MCF 10A (cell line): Measurements from ENCODE around the gene GRIK5. TPM values are rescaled to one million over a fixed set of nuclear protein-coding genes. Genes with fewer than 3 reads are reported as not detected.

Experiments
- BruUV-seq: library from RNA; stranded (reverse); fragments of 400-500 nt; replicated peaks from 2 replicates; lab custom pipeline; 2021; lab: Mats Ljungman, UMichigan
- CTCF ChIA-PET: fragments of 300-600 bp; sonication (Branson Sonifier 250); formaldehyde crosslinking; extraction: SDS; loops from one replicate; lab custom pipeline; 2021; ENCODE audit warnings: antibody characterized with exemption, inconsistent platforms; lab: Yijun Ruan, JAX
- POLR2A ChIA-PET: fragments of 300-600, 350-650 bp; sonication (Branson Sonifier 250); formaldehyde crosslinking; extraction: SDS; loops from one replicate; lab custom pipeline; 2020; ENCODE audit warnings: antibody characterized with exemption, inconsistent platforms; lab: Yijun Ruan, JAX
- DNase-seq: peaks from one replicate; pipeline ENCODE4 v3.0.0-alpha.2; 2018; ENCODE audit not compliant: unreplicated experiment
- H3K27ac Mint-ChIP-seq: one replicate; pipeline ENCODE4 v1.8.0; 2022; ENCODE audit warnings: mild to moderate bottlenecking, low read depth, mixed read lengths; ENCODE audit not compliant: unreplicated experiment
- H3K27me3 Mint-ChIP-seq: one replicate; pipeline ENCODE4 v1.8.0; 2022; ENCODE audit warnings: mixed read lengths; ENCODE audit not compliant: insufficient read depth, unreplicated experiment
- H3K36me3 Mint-ChIP-seq: one replicate; pipeline ENCODE4 v1.8.0; 2022; ENCODE audit warnings: mild to moderate bottlenecking, moderate library complexity, mixed read lengths; ENCODE audit not compliant: insufficient read depth, unreplicated experiment
- H3K4me1 Mint-ChIP-seq: one replicate; pipeline ENCODE4 v1.8.0; 2022; ENCODE audit warnings: mixed read lengths; ENCODE audit not compliant: insufficient read depth, unreplicated experiment
- H3K4me3 Mint-ChIP-seq: one replicate; pipeline ENCODE4 v1.8.0; 2022; ENCODE audit warnings: mild to moderate bottlenecking, moderate library complexity, mixed read lengths; ENCODE audit not compliant: unreplicated experiment
- H3K9me3 Mint-ChIP-seq: one replicate; pipeline ENCODE4 v1.8.0; 2022; ENCODE audit warnings: mixed read lengths; ENCODE audit not compliant: unreplicated experiment
- intact Hi-C: fragments of 100-400 bp; cut with micrococcal nuclease; formaldehyde crosslinking; loops from 2 replicates; pipeline ENCODE4 v1.14.1; 2022
- total RNA-seq: library from RNA; stranded (reverse); gene quantifications from 2 replicates; pipeline ENCODE4 v1.2.3, GENCODE V29; 2022
- TF ChIP-seq, protein P1 (sequence below): fragments of 200-600 bp; IDR thresholded peaks from one replicate; pipeline ENCODE4 v1.8.0; 2022; ENCODE audit warnings: antibody characterized with exemption, mild to moderate bottlenecking; ENCODE audit not compliant: unreplicated experiment

Gene GRIK5
- total RNA-seq, 1 experiment from 2014 or later, result 1.8 TPM

DNA sequence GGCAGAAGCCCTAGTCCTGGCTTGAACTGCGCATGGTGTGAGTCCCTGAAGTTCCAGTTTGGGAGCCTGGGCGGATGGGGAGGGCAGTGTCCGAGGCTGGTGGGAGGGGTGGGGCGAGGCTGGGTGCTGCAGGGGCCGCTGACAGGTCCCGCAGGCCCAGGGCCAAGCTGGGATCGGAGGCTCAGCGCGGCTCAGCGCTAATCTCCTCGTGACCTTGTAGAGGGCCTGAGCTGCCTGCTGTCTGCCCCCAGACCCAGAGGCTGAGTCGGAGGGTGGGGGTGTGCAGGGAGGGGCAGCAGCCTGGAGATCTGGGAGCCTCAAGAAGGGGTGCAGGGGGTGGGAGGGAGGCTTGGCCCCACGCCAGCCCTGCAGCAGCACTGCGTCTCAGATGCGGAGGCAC, 79.0 kb downstream of the GRIK5 start:
- H3K36me3 Mint-ChIP-seq, result no peaks in the 10 kb centered on the region
- no peak overlapping the region for H3K27ac Mint-ChIP-seq
- H3K27me3 Mint-ChIP-seq, result peaks cover 36% of the 10 kb centered on the region
- TF ChIP-seq, protein P1, sequence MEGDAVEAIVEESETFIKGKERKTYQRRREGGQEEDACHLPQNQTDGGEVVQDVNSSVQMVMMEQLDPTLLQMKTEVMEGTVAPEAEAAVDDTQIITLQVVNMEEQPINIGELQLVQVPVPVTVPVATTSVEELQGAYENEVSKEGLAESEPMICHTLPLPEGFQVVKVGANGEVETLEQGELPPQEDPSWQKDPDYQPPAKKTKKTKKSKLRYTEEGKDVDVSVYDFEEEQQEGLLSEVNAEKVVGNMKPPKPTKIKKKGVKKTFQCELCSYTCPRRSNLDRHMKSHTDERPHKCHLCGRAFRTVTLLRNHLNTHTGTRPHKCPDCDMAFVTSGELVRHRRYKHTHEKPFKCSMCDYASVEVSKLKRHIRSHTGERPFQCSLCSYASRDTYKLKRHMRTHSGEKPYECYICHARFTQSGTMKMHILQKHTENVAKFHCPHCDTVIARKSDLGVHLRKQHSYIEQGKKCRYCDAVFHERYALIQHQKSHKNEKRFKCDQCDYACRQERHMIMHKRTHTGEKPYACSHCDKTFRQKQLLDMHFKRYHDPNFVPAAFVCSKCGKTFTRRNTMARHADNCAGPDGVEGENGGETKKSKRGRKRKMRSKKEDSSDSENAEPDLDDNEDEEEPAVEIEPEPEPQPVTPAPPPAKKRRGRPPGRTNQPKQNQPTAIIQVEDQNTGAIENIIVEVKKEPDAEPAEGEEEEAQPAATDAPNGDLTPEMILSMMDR, result no peak
- ChIA-PET CTCF (no interaction called here), POLR2A (interaction anchor here (0.6 kb wide), 1 partner anchor 9 kb away, joined by 3 read pairs; no protein-coding TSS in a partner anchor)
- no TSS peak for BruUV-seq
- H3K4me1 Mint-ChIP-seq, result no peaks in the 10 kb centered on the region
- H3K9me3 Mint-ChIP-seq, result no peaks in the 10 kb centered on the region
- intact Hi-C loops, result no loop called here
- H3K4me3 Mint-ChIP-seq, result no peak overlapping the region
- DNase-seq, result no peak

DNA sequence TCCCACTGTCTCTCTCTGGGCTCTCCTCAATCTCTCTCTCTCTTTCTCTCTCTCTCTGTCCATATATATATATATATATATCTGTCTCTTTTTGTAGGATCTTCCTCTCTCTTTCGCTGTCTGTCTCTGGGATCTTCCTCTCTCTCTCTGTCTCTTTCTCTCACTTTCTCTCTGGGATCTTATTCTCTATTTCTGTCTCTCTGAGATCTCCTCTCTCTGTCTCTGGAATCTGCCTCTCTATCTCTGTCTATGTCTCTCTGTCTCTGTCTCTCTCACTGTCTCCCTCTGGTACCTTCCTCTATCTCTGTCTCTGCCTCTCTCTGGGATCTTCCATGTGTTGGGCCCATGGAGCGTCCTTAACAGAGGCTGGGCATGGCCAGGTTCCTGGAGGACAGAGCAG, 79.4 kb downstream of the GRIK5 start:
- Mint-ChIP-seq H3K27me3 (peaks cover 32% of the 10 kb centered on the region), H3K27ac (no peak overlapping the region), H3K36me3 (no peaks in the 10 kb centered on the region), H3K9me3 (no peaks in the 10 kb centered on the region), H3K4me3 (no peak overlapping the region), H3K4me1 (no peaks in the 10 kb centered on the region)
- DNase-seq, result no peak
- ChIA-PET CTCF (no interaction called here), POLR2A (no interaction called here)
- TF ChIP-seq, protein P1, result no peak
- no TSS peak for BruUV-seq
- intact Hi-C loops, result no loop called here

DNA sequence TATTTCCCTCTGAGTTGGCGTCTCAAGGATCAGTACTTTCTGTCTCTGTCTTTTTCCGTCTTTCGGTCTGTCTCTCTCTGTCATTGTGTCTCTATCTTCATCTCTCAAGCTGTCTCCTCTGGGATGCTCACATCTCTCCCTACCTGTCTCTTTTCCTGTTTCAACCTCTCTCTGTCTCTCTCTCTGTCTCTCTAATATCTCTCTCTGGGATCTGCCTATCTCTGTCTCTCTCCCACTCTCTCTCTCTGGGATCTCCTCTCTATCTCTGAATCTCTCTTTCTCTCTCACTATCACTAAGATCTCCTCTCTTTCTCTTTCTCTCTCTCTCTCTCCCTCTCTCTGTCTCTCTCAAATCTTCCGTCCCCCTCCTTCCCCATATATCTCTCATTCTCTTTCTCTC, 80.0 kb downstream of the GRIK5 start:
- POLR2A ChIA-PET, result no interaction called here
- DNase-seq, result no peak
- Mint-ChIP-seq H3K27ac (no peak overlapping the region), H3K4me3 (no peak overlapping the region), H3K36me3 (no peaks in the 10 kb centered on the region), H3K9me3 (no peaks in the 10 kb centered on the region), H3K27me3 (peaks cover 26% of the 10 kb centered on the region), H3K4me1 (no peaks in the 10 kb centered on the region)
- intact Hi-C loops, result no loop called here
- BruUV-seq, result no TSS peak
- TF ChIP-seq, protein P1, result no peak
- CTCF ChIA-PET, result no interaction called here

DNA sequence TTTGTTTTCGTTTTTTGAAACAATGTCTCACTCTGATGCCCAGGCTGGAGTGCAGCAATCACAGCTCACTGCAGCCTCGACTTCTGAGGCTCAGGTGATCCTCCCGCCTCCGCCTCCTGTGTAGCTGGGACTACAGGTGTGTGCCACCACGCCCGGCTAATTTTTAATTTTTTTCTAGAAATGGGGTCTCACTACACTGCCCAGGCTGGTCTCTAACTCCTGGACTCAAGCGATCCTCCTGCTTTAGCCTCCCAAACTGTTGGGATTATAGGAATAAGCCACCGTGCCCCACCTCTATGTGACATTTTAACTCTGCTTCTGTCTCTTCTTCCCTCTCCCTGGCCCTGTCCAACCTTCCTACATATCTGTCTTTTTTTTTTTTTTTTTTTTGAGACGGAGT, 81.1 kb downstream of the GRIK5 start:
- CTCF ChIA-PET, result no interaction called here
- no peak overlapping the region for H3K4me3 Mint-ChIP-seq
- intact Hi-C loops, result no loop called here

More for the DNA sequence above, 81.1 kb downstream of the GRIK5 start:
- Mint-ChIP-seq H3K4me1 (no peaks in the 10 kb centered on the region), H3K27me3 (peaks cover 20% of the 10 kb centered on the region), H3K27ac (no peak overlapping the region), H3K36me3 (no peaks in the 10 kb centered on the region), H3K9me3 (no peaks in the 10 kb centered on the region)
- TF ChIP-seq, protein P1, result no peak
- no TSS peak for BruUV-seq
- no peak for DNase-seq
- POLR2A ChIA-PET, result no interaction called here
